ENCODE results near the gene KCNJ9. TPM values are rescaled to one million over a fixed set of nuclear protein-coding genes. Genes with fewer than 3 reads are reported as not detected.

Gene KCNJ9
- total RNA-seq, 1 donor from 2014 or later, result not detected

Other genes starting within 250 kb of the KCNJ9 start
- gene VSIG8, start 218.9 kb upstream of the KCNJ9 start, total RNA-seq, result not detected in 2 replicates
- gene CFAP45, start 181.4 kb upstream of the KCNJ9 start, total RNA-seq, result under 0.01 and 0.22 TPM in 2 replicates
- 59.1 and 165 TPM in 2 replicates for gene TAGLN2, start 156.0 kb upstream of the KCNJ9 start, total RNA-seq
- gene IGSF9, start 135.9 kb upstream of the KCNJ9 start, total RNA-seq, result under 0.01 TPM in 1 of 2 replicates, not detected in the other
- not detected in 2 replicates for gene SLAMF9, start 127.3 kb upstream of the KCNJ9 start, total RNA-seq
- 2.2 and 3.4 TPM in 2 replicates for gene PIGM, start 49.5 kb upstream of the KCNJ9 start, total RNA-seq
- gene KCNJ10, start 11.4 kb upstream of the KCNJ9 start, total RNA-seq, result not detected in 2 replicates
- gene IGSF8, start 17.1 kb downstream of the KCNJ9 start, total RNA-seq, result 4.6 and 10.3 TPM in 2 replicates
- not detected in 2 replicates for gene ATP1A2, start 34.2 kb downstream of the KCNJ9 start, total RNA-seq
- gene ATP1A4, start 70.1 kb downstream of the KCNJ9 start, total RNA-seq, result not detected in 2 replicates
- not detected in 2 replicates for gene CASQ1, start 109.0 kb downstream of the KCNJ9 start, total RNA-seq
- 36.2 and 60.7 TPM in 2 replicates for gene PEA15, start 123.8 kb downstream of the KCNJ9 start, total RNA-seq
- 46.6 and 51.6 TPM in 2 replicates for gene DCAF8, start 181.0 kb downstream of the KCNJ9 start, total RNA-seq
- 20.3 and 28.4 TPM in 2 replicates for gene PEX19, start 203.6 kb downstream of the KCNJ9 start, total RNA-seq

All from lung microvascular endothelial cell (primary cell).